NCI-H345 treated with DMSO at 0.1 percent for 48 hours (cell line): Measurements from ENCODE around the gene SHKBP1.
A peak's percentile ranks its signal among the peaks of the same experiment; 100 is the strongest.
"Not testable (repeated sequence)": the region's sequence is repeated elsewhere in the genome, so short reads cannot be mapped to it uniquely, and the experiment has no call there.

Experiments
- DNase-seq: peaks from one replicate; lab custom pipeline; 2025; ENCODE audit not compliant: unreplicated experiment; lab: John Stamatoyannopoulos, UW

The SHKBP1 gene

DNA sequence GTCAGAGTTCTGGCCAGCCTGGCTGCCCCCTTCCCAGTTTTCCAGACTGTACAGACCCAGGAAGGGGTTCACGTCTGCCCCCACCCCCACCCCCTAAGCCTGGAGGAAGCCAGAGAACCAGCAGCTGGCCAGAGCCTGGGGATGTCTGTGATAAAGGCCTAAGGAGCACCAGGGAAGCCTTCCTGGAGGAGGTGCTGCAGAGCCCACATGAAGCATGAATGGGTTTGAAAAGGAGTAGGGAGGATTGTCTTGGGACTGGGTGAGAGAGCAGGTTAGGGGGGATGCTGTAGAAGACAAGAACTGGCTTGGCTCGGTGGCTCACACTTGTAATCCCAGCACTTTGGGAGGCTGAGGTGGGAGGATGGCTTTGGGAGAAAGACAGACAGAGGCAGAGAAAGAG lies 5.8 kb downstream of the SHKBP1 start:
- DNase-seq: no peak

DNA sequence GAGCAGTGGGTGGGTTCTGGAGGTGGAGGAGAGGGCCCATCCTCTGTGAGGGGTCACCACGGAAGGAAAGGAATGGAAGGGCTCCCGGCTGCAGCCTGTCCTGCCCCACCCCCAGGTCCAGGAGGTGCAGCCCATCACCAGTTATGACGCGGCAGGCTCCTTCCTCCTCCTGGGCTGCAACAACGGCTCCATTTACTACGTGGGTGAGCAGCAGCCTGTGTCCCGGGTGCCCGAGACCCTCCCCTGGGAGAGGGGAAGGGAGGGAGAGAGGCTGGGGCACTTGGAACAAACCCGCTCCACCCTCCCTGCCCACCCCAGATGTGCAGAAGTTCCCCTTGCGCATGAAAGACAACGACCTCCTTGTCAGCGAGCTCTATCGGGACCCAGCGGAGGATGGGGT lies 6.6 kb downstream of the SHKBP1 start:
- DNase-seq: no peak

DNA sequence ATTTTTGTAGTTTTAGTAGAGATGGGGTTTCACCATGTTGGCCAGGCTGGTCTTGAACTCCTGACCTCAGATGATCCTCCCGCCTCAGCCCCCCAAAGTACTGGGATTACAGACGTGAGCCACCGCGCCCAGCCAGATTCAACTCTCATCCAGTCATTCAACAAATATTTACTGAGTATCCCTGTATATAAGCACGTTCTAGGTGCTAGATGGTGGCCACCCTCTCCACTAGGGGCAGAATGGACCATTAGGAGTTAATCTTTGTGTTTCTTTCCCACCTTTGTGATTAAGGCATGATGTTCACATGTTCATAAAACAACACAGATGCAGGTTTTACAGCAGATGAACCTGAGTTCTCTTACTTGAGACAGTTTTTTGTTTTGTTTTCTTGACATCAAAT lies 7.3 kb downstream of the SHKBP1 start:
- no peak for DNase-seq

DNA sequence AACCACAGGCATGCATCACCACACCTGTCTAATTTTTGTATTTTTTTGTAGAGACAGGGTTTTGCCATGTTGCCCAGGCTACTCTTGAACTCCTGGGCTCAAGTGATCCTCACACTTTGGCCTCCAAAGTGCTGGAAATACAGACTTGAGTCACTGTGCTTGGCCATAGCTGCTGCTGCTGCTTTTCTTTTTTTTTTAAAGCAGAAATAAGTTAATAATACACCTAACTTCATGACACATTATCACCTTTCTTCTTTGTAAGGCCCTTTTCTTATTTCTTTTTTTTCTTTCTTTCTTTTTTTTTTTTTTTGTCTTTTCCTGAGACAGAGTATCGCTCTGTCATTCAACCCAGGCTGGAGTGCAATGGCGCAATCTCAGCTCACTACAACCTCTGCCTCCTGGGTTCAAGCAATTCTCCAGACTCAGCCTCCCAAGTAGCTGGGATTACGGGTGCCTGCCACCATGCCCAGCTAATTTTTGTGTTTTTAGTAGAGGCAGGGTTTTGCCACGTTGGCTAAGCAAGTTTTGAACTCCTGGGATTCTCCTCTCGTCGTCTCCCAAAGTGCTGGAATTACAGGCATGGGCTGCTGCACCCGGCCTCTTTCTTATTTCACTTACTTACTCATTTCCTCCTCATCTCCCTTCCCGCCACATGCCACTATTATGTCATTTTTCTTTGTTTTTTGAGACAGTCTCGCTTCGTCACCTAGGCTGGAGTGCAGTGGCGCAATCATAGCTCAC lies 8.7 kb downstream of the SHKBP1 start:
- no peak for DNase-seq

DNA sequence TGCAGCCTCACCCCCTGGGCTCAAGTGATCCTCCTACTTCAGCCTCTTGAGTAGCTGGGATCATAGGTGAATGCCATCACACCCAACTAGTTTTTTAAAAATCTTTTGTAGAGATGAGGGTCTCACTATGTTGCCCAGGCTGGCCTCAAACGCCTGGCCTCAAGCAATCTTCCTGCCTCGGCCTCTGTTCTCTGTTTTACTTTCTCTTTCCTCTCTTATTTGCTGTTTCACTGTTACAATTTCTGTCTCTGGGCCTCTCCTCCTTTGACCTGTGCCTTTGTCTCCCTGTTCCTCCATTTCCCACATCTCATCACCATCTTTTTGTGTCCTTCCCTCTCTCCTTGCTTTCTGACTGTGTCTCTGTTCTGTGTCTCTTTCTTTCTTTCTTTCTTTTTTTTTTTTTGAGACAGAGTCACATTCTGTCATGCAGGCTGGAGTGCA lies 9.3 kb downstream of the SHKBP1 start:
- DNase-seq: no peak

DNA sequence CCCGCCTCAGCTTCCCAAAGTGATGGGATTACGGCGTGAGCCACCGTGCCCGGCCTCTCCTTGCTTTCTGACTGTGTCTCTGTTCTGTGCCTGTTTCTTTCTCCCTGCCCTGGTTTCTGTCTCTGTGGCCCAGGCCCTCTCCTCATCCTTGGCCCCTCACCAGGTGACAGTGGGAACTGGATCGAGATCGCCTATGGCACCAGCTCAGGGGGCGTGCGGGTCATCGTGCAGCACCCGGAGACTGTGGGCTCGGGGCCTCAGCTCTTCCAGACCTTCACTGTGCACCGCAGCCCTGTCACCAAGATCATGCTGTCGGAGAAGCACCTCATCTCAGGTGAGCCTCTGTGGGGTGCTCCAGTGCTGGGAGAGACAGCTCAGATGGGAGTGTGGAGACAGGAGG lies 9.9 kb downstream of the SHKBP1 start:
- no peak for DNase-seq

DNA sequence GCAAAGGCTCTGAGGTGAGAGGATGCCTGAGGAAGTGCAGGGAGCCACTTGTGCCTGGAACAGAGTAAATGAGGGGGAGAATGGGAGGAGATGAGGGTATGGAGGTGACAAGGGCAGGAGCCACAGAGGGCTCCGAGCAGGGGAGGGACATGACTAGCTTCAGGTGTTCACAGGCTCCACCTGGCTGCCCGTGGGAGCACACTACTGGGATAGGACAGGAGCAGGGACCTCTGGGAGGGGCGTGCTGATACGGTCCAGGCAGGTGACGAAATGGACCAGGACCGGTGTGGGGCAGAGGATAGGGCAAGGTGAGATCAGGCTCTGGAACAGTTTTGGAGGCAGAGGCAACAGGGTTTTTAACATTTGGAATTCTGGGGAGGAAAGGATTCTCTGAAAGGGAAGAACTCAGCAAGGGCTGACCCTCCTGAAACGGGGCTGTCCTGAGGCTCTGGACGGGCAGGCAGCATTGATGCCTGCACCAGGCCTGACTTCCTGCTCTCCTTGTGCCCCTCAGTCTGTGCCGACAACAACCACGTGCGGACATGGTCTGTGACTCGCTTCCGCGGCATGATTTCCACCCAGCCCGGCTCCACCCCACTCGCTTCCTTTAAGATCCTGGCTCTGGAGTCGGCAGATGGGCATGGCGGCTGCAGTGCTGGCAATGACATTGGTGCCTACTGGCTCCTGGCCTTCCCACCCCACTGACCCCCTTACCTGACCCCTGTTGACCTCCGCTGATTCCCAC lies 11.6 kb downstream of the SHKBP1 start:
- DNase-seq: no peak

DNA sequence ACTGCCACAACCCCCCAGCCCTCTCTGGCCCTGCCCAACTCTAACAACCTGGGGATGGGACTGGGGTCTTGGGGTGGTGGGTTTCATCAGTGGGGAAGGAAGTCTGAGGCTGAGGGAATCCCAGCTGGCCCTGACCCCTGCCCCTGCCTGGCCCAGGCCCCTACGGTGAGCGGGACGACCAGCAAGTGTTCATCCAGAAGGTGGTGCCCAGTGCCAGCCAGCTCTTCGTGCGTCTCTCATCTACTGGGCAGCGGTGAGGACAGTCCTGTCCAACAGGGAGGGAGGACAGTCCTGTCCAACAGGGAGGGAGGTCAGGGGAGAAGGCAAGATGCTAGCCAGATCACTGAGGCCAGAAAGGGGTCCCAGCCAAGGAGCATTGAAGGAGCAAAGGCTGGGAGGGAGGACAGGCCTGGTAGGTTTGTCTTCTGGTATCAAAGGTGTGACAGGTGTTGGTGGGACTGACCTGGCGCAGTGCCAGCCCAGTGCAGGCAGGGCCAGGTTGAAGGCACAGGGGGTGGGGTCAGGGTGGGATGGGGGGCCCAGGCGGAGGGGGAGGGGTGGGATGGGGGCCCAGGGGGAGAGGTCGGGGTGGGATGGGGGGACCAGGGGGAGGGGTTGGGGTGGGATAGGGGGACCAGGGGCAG lies 12.4 kb downstream of the SHKBP1 start:
- DNase-seq: no peak

DNA sequence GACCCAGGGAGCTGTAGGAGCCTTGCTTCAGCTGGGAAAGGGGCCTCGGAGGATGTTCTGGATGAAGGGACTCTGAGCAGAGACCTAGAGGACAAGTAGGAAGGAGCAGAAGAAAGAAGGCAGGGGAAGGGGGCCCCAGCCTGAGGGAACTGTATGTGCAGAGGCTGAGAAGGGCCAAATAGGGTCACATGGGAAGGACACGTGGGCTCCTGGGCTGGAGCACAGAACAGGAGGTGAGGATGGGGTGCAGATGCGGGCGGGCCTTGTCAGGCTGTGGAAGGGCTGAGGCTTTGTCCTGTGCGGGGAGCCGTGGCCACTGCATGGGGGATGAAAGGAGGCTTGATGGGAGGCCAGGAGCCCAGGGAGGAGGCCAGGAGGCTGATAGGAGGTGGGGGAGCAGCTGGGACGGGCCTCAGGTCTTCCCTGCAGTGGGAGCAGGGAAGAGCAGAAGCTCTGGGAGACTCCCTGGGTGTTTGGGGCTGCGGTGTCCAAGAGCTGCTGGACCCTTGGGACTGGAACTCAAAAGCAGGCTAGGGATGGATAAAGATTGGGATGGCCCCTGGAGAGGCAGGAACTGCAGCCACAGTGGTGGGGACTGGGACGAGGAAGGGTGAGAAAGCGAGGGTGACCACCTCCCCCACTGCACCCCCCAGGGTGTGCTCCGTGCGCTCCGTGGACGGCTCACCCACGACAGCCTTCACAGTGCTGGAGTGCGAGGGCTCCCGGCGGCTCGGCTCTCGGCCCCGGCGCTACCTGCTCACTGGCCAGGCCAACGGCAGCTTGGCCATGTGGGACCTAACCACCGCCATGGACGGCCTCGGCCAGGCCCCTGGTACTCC lies 13.1 kb downstream of the SHKBP1 start:
- DNase-seq: no peak

DNA sequence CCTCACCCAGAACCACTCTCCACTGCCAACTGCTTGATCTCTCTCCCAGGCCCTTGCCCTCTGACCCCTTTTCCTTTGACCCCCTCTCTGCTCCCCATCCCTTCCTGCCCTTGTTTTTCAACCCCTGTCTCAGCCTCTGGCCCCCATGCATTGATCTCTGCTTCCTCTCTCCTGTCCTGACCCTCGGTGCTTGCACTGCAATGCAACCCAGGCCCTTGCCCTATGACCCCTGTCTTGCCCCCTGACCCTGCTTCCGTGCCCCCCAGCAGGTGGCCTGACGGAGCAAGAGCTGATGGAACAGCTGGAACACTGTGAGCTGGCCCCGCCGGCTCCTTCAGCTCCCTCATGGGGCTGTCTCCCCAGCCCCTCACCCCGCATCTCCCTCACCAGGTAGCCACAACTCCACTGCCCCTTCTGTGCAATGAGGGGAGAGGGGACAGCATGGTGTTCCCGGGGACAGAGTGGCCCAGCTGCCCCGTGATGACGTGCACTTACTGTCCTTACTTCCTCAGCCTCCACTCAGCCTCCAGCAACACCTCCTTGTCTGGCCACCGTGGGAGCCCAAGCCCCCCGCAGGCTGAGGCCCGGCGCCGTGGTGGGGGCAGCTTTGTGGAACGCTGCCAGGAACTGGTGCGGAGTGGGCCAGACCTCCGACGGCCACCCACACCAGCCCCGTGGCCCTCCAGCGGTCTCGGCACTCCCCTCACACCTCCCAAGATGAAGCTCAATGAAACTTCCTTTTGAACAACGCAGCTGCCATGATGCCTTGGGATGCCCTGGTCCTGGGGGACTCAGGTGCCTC lies 14.0 kb downstream of the SHKBP1 start:
- DNase-seq: no peak

DNA sequence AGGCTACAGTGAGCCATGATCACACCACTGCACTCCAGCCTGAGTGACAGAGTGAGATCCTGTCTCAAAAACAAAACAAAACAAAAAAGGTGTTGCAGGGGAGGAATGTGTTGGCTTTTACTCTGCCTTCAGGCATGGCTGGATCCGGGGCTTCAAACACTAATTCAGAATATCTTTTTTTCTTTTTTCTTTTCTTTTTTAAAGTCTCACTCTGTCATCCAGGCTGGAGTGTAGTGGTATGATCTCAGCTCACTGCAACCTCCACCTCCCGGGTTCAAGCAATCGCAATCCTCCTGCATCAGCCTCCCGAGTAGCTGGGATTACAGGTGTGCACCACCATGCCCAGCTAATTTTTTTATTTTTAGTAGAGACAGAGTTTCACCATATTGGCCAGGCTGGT lies 15.1 kb downstream of the SHKBP1 start:
- not testable (repeated sequence) for DNase-seq

DNA sequence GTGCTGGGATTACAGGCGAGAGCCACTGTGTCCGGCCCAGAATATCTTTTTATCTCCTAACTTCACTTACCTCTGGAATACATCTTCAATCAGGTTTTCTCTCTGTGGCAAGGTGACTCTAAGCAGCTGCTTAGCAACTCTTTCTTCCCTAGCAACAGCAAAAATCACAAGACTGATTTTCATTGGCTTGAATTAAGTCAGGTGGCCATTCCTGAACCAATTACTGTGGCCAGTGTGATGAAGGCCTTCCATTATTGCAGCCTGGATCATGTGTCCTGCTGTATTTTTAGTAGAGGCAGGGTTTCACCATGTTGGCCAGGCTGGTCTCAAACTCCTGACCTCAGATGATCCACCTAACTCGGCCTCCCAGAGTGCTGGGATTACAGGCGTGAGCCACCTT lies 15.5 kb downstream of the SHKBP1 start:
- peak; percentile 45 for DNase-seq

DNA sequence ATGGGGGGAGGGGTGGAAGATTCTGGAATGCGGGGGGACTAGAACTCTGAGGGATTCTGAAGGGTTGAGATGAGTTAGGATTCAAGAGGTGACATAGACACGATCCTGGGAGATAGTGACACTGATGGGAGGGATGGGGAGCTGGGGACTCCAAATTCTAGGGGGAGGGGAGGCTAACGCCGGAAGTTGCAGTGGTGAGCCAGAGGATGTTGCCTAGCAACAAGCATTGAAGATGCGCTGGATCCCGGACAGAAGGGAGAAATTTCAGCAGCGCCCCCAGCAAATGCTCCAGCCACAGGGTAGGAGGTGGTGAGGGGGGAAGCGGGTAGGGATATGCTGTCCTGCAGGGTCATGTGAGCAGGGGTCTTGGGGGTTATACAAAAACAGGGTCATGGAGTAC lies 17.6 kb downstream of the SHKBP1 start:
- peak; percentile 31 for DNase-seq

DNA sequence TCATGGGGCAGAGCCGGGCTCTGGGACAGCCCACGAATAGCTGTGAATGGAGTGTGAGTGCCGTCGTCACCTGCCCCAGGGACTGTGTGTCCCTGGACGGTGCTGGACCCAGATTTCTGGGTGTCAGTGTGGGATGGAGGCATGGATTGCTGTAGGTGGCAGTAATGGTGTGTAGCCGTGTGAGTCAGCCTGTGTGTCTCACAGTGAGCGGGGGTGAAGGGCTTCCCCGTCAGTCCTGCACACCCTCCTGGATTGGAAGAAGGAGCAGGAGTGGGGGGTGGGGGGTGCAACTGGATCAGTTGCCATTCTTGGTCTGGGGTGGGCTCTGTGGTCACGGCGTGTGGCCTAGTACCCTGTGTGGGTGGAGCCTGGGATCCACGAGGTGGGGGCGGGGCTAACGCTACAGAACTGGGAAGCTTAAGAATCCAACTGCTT lies 18.0 kb downstream of the SHKBP1 start:
- DNase-seq: no peak

DNA sequence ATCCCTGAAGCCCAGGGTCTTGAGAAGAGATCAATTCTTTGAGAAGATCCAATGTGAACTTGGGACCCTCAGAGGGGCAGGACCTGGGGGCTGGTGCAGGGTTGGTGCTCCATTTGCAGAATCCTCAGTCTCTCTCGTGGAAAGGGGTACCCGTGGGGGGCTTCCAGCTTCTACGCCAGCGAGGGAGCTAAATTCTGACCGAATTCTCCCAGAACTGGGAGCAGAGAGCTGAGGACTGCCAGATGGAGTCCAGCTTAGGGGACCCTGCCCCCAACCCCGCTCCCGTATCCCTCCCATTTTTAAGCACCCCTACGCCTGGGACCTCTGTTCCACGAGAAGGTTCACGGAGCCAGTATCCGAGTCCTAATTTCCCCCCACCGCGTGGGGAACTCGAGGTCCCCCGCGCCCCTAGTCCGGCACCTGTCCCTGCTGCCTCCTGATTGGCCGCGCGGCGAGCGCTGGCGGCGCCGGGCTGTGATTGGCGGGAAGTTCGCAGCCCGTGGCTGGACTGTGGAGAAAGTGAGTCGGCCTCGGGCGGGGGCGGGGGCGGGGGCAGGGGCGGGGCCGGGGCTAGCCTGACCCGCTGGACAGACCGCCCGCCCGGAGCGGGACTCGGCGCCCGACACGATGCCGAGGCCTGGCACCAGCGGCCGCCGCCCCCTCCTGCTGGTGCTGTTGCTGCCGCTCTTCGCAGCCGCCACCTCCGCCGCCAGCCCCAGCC lies 20.1 kb downstream of the SHKBP1 start:
- DNase-seq: no peak

DNA sequence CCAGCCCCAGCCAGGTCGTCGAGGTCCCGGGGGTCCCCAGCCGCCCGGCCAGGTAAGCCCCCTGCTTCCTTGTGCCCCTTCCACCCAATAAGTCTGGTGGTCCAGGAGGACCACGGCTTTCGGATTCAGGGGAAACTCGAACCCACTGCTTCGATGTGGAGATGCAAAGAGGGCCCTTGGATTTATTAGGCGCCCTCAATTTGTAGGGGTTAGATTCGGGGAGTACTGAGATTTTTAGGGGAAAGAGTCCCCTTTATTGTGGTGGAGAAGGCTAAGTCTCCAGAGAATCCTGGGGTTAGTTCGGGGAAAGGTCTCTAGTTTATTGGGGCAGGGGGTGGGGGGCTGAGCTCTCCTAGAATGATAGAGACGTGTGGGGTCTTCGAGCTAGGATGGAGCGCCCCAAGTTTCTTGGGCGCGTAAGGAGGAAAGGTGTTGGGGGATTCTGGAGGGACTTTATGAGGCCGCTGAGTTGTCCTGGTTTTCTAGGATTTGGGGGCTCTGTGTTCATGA lies 20.7 kb downstream of the SHKBP1 start:
- no peak for DNase-seq

DNA sequence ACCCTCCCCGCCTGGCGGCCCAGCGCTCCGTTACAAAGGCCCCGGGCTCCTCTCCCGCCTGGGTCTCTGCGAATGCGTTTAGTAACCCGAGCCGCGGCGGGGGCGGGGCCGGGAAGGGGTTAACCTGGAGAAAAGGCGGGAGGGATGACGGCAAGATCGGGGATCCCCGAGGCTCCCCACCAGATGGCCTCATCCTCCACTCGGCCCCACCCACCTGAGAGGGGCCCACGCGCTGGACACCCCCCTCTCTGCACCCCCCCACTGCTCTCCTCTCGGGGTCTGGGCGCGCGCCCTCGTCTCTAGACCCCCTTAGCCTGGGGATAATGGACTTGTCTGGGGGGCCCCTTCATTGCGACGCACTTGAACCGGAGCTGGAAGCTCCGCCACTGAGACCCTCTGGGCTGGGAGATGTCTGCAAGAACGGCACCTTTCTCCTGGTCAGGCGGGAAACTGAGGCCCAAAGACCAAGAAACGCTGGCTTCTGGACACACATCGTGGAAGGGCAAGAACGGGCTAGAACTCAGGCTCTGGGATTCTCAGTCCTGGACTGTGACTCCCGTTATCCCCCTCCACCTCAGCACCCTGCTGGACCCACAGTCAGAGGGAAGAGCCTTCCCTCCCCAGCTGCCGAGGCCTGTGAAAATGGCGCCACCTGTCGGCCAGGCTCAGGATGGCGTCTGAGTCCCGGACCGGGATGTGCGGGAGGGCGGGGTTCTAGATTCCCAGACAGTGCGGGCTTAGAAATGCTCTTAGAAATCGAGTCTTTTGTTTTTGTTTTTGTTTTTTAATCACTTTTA lies 21.6 kb downstream of the SHKBP1 start:
- DNase-seq: peak; percentile 94

DNA sequence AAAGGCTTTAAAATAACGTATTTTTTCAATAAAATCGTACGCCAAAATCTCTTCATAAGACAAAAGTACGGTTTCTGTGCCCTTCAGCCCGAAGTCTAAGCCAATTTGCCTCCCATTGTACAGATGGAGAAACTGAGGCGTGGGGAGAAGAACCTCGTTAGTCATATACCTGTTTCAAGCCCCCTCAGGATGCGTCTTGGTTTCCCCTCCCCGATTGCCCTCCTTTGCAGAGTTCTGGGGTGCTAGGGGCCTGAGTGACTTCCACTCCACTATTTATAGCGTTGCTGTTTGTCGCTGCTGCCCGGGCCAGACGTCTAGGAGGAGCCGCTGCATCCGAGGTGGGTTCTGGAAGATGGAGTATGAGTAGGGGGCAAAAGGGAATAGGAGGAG lies 22.2 kb downstream of the SHKBP1 start:
- no peak for DNase-seq
